Stomach (tissue), 4 donors: ENCODE data around the gene RFT1.

Experiments used
- CTCF ChIP-seq, 7 experiments: fragments of 450-650 bp in 4 of 7; fragments of 200-600 bp in 3 of 7; sonication (generic) in 3 of 7; IDR thresholded peaks; one replicate each; pipeline ENCODE4 v1.5.1; 2016 to 2019; ENCODE audit warnings: antibody characterized with exemption in 7 of 7, control low read depth in 2 of 7, mild to moderate bottlenecking in 1 of 7
- POLR2A ChIP-seq, 4 donors: fragments of 450-650 bp; IDR thresholded peaks; one replicate each; pipeline ENCODE4 v1.6.1; 2016; ENCODE audit warnings: antibody characterized with exemption in 4 of 4, control low read depth in 2 of 4, mild to moderate bottlenecking in 1 of 4, moderate library complexity in 1 of 4
- POLR2AphosphoS5 ChIP-seq, 3 donors: sonication (generic); formaldehyde crosslinking; IDR thresholded peaks; one replicate each; pipeline ENCODE4 v1.6.1; 2016; ENCODE audit warnings: antibody characterized with exemption in 3 of 3

GRCh38 chr3:53174346-53175250 lies 44.4 kb upstream of the RFT1 start:
- no peak for TF ChIP-seq CTCF (IDR thresholded peaks at IDR 0.05)
- no peak for TF ChIP-seq POLR2AphosphoS5 (IDR thresholded peaks at IDR 0.05)
- TF ChIP-seq POLR2A (IDR thresholded peaks at IDR 0.05): no peak
